OCI-LY1 (cell line): Measurements from ENCODE around the gene DNAAF5.

ENCODE experiments used
- H2AFZ ChIP-seq: fragments of 200-600 bp; sonication (generic), shearing (Covaris generic); 2 replicates; pipeline ENCODE4 v1.6.0; 2014; ENCODE audit warnings: antibody characterized with exemption, mild to moderate bottlenecking, low read length
- H3F3A ChIP-seq: fragments of 200-600 bp; sonication (generic), shearing (Covaris generic); 2 replicates; pipeline ENCODE4 v1.6.0; 2014; ENCODE audit warnings: mild to moderate bottlenecking, antibody characterized with exemption, low read length, moderate library complexity; ENCODE audit not compliant: insufficient read depth
- H3K27ac ChIP-seq: fragments of 200-600 bp; sonication (generic); 2 replicates; pipeline ENCODE4 v1.5.1; 2014; ENCODE audit warnings: low read length, mixed run types, mild to moderate bottlenecking, low read depth; ENCODE audit not compliant: poor library complexity, severe bottlenecking
- H3K27me3 ChIP-seq: fragments of 200-600 bp; sonication (generic); 2 replicates; pipeline ENCODE4 v1.6.0; 2014; ENCODE audit warnings: antibody characterized with exemption, mild to moderate bottlenecking, low read length, moderate library complexity; ENCODE audit not compliant: insufficient read depth
- H3K36me3 ChIP-seq: fragments of 200-600 bp; sonication (generic); 2 replicates; pipeline ENCODE4 v1.6.1; 2014; ENCODE audit warnings: mild to moderate bottlenecking, antibody characterized with exemption, low read length, moderate library complexity, mixed read lengths; ENCODE audit not compliant: insufficient read depth
- H3K4me1 ChIP-seq: fragments of 200-600 bp; sonication (generic); 2 replicates; pipeline ENCODE4 v1.5.1; 2014; ENCODE audit warnings: mild to moderate bottlenecking, low read length, moderate library complexity; ENCODE audit not compliant: insufficient read depth, severe bottlenecking
- H3K4me2 ChIP-seq: fragments of 200-600 bp; sonication (generic), shearing (Covaris generic); 2 replicates; pipeline ENCODE4 v1.6.1; 2014; ENCODE audit warnings: low read length
- H3K4me3 ChIP-seq: fragments of 200-600 bp; sonication (generic); 2 replicates; pipeline ENCODE4 v1.5.1; 2014; ENCODE audit warnings: low read length, low read depth, mild to moderate bottlenecking, mixed read lengths; ENCODE audit not compliant: poor library complexity, severe bottlenecking
- H3K79me2 ChIP-seq: fragments of 200-600 bp; shearing (Covaris generic); 2 replicates; pipeline ENCODE4 v1.6.1; 2016; ENCODE audit warnings: mixed run types, low read length, mixed read lengths; ENCODE audit not compliant: insufficient read depth
- H3K9ac ChIP-seq: fragments of 200-600 bp; sonication (generic), shearing (Covaris generic); 2 replicates; pipeline ENCODE4 v1.6.1; 2014; ENCODE audit warnings: mild to moderate bottlenecking, low read length, mixed read lengths
- H3K9me2 ChIP-seq: fragments of 200-600 bp; sonication (generic), shearing (Covaris generic); 2 replicates; pipeline ENCODE4 v1.6.1; 2014; ENCODE audit warnings: low read depth, mild to moderate bottlenecking, low read length, mixed read lengths
- H3K9me3 ChIP-seq: fragments of 200-600 bp; shearing (Covaris generic); 2 replicates; pipeline ENCODE4 v1.6.1; 2014; ENCODE audit warnings: low read length, mixed read lengths
- H4K20me1 ChIP-seq: fragments of 200-600 bp; sonication (generic), shearing (Covaris generic); 2 replicates; pipeline ENCODE4 v1.6.0; 2016; ENCODE audit warnings: mild to moderate bottlenecking, low read length; ENCODE audit not compliant: insufficient read depth
- EZH2 ChIP-seq: fragments of 200-600 bp; sonication (generic), shearing (Covaris generic); IDR thresholded peaks from 2 replicates; pipeline ENCODE4 v1.8.0; 2017; ENCODE audit warnings: borderline replicate concordance, mixed run types, mild to moderate bottlenecking, antibody characterized with exemption, low read length, moderate library complexity, mixed read lengths
- TF ChIP-seq, protein P1 (sequence below): fragments of 200-600 bp; sonication (generic), shearing (Covaris generic); IDR thresholded peaks from 2 replicates; pipeline ENCODE4 v1.5.1; 2017; ENCODE audit warnings: mild to moderate bottlenecking, antibody characterized with exemption, low read length, moderate library complexity, mixed read lengths

Gene DNAAF5

DNA sequence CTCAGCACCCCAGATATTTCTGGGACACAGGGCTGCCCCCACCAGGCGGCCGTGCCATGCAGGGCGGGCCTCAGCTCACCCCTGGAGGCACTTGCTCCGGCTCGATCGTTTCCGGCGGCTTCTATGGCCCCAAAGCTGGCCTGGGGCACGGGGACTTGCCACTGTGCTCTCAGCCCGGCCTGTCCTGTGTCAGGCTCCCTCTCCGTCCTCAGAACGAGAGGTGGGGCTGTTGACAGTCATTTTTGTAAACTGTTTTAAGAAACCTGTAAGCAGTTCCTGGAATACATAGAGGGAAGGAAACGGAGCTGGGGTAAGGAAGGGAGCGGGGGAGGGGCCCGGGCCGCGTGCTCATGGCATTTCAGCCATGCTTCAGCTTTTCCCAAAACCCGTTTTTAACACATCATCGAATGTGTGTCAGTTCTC is 31.3 kb downstream of the DNAAF5 start:
- Histone ChIP-seq H3K4me1 (no peaks in the 10 kb centered on the region), H3K36me3 (peaks cover 64% of the 10 kb centered on the region), H3K9ac (no peak overlapping the region), H3K27ac (no peak overlapping the region), H3F3A (no peaks in the 10 kb centered on the region), H3K9me2 (no peaks in the 10 kb centered on the region), H3K9me3 (no peaks in the 10 kb centered on the region), H3K4me3 (no peak overlapping the region), H3K4me2 (no peak overlapping the region), H3K27me3 (no peaks in the 10 kb centered on the region), H4K20me1 (no peaks in the 10 kb centered on the region), H3K79me2 (no peaks in the 10 kb centered on the region), H2AFZ (no peak overlapping the region)
- no peak for TF ChIP-seq EZH2
- TF ChIP-seq, protein P1, sequence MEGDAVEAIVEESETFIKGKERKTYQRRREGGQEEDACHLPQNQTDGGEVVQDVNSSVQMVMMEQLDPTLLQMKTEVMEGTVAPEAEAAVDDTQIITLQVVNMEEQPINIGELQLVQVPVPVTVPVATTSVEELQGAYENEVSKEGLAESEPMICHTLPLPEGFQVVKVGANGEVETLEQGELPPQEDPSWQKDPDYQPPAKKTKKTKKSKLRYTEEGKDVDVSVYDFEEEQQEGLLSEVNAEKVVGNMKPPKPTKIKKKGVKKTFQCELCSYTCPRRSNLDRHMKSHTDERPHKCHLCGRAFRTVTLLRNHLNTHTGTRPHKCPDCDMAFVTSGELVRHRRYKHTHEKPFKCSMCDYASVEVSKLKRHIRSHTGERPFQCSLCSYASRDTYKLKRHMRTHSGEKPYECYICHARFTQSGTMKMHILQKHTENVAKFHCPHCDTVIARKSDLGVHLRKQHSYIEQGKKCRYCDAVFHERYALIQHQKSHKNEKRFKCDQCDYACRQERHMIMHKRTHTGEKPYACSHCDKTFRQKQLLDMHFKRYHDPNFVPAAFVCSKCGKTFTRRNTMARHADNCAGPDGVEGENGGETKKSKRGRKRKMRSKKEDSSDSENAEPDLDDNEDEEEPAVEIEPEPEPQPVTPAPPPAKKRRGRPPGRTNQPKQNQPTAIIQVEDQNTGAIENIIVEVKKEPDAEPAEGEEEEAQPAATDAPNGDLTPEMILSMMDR, result no peak

GRCh38 chr7:759569-759968 is 33.1 kb downstream of the DNAAF5 start:
- Histone ChIP-seq H3K4me2 (no peak overlapping the region), H3K9ac (no peak overlapping the region), H3K27ac (no peak overlapping the region), H4K20me1 (no peaks in the 10 kb centered on the region), H3K4me3 (no peak overlapping the region), H3F3A (no peaks in the 10 kb centered on the region), H3K9me3 (no peaks in the 10 kb centered on the region), H3K9me2 (no peaks in the 10 kb centered on the region), H3K36me3 (peaks cover 74% of the 10 kb centered on the region), H2AFZ (no peak overlapping the region), H3K79me2 (no peaks in the 10 kb centered on the region), H3K27me3 (no peaks in the 10 kb centered on the region), H3K4me1 (no peaks in the 10 kb centered on the region)
- TF ChIP-seq EZH2, result no peak
- TF ChIP-seq, protein P1, result no peak

DNA sequence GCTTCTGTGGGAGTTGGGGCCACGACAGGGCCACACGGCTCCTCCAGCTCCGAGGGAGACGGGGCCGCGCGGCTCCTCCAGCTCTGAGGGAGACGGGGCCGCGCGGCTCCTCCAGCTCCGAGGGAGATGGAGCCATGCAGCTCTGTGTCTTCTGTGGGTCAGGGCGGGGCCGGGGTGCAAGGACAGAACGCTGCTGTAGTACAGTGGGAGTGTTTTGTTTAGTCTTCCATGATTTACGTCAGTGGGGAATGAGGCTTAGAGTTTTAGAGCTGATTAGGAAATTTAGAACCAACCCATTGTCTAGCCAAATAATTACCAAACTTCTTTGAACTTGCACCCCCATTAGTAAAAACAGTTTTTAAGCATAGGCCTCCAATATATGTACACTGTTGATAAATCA is 33.5 kb downstream of the DNAAF5 start:
- no peaks in the 10 kb centered on the region for H3F3A ChIP-seq
- H3K36me3 ChIP-seq, result peaks cover 74% of the 10 kb centered on the region

More for the DNA sequence above, 33.5 kb downstream of the DNAAF5 start:
- Histone ChIP-seq H3K4me3 (no peak overlapping the region), H3K9me3 (no peaks in the 10 kb centered on the region), H2AFZ (no peak overlapping the region), H3K4me2 (no peak overlapping the region), H3K79me2 (no peaks in the 10 kb centered on the region), H3K9me2 (no peaks in the 10 kb centered on the region), H3K27ac (no peak overlapping the region), H3K4me1 (no peaks in the 10 kb centered on the region), H4K20me1 (no peaks in the 10 kb centered on the region), H3K9ac (no peak overlapping the region), H3K27me3 (no peaks in the 10 kb centered on the region)
- TF ChIP-seq, protein P1, result no peak
- TF ChIP-seq EZH2, result no peak
